OCI-LY7 (cell line): ENCODE measurements around the gene PROSER2.

Experiments used
- CTCF ChIP-seq: fragments of 200-600 bp; sonication (generic); conservative IDR thresholded peaks from 2 replicates; pipeline ENCODE4 v1.5.1; 2014; ENCODE audit warnings: mild to moderate bottlenecking, antibody characterized with exemption, low read length, moderate library complexity, mixed read lengths
- EZH2phosphoT487 ChIP-seq: fragments of 200-600 bp; sonication (generic); IDR thresholded peaks from 2 replicates; pipeline ENCODE4 v1.6.1; 2018; ENCODE audit warnings: low read depth, borderline replicate concordance, mild to moderate bottlenecking, mixed run types, antibody characterized with exemption, low read length, moderate library complexity, mixed read lengths

- no peak for TF ChIP-seq CTCF
- TF ChIP-seq EZH2phosphoT487, result no peak
Measured at GRCh38 chr10:11895108-11895466, 71.9 kb downstream of the PROSER2 start.
